Measurements from ENCODE around the gene IL27RA.

- no peak for TF ChIP-seq CTCF (IDR thresholded peaks at IDR 0.05)
- no peak for TF ChIP-seq POLR2AphosphoS5 (IDR thresholded peaks at IDR 0.05)
Observed at GRCh38 chr19:14072535-14073260, 41.1 kb downstream of the IL27RA start, which contains the start of gene MISP3.

All from esophagus muscularis mucosa (tissue), 3 donors.